GM19467 (cell line): ENCODE measurements around the gene TMEFF2.
A peak's percentile ranks its signal among the peaks of the same experiment; 100 is the strongest.

Source experiments
- ATAC-seq: cut with Tn5 transposase; IDR thresholded peaks from one replicate; pipeline ENCODE4 v1.9.1; 2021; ENCODE audit warnings: mild to moderate bottlenecking, moderate library complexity; ENCODE audit not compliant: unreplicated experiment

The TMEFF2 gene

GRCh38 chr2:192184349-192184748 is 10.4 kb downstream of the TMEFF2 start:
- no peak for ATAC-seq

GRCh38 chr2:192183296-192183695 is 11.4 kb downstream of the TMEFF2 start:
- ATAC-seq = no peak

GRCh38 chr2:192166946-192167345 is 27.8 kb downstream of the TMEFF2 start:
- ATAC-seq = no peak

- ATAC-seq = no peak
Observed at GRCh38 chr2:192165842-192166241, 28.9 kb downstream of the TMEFF2 start.

GRCh38 chr2:192162392-192163042 is 32.2 kb downstream of the TMEFF2 start:
- peak; percentile 78 for ATAC-seq

- ATAC-seq = no peak
Observed at GRCh38 chr2:192161656-192162290, 33.0 kb downstream of the TMEFF2 start.

- no peak for ATAC-seq
Observed at GRCh38 chr2:192159736-192160135, 35.0 kb downstream of the TMEFF2 start.

- no peak for ATAC-seq
Observed at GRCh38 chr2:192159208-192159607, 35.5 kb downstream of the TMEFF2 start.

GRCh38 chr2:192157776-192158175 is 37.0 kb downstream of the TMEFF2 start:
- ATAC-seq = no peak

- no peak for ATAC-seq
Observed at GRCh38 chr2:192155511-192156118, 39.1 kb downstream of the TMEFF2 start.

- ATAC-seq = no peak
Observed at GRCh38 chr2:192153561-192153960, 41.2 kb downstream of the TMEFF2 start.

GRCh38 chr2:192151853-192152252 is 42.9 kb downstream of the TMEFF2 start:
- ATAC-seq = no peak

- no peak for ATAC-seq
Observed at GRCh38 chr2:192150166-192150565, 44.6 kb downstream of the TMEFF2 start.

- no peak for ATAC-seq
Observed at GRCh38 chr2:192148620-192149321, 46.0 kb downstream of the TMEFF2 start.

GRCh38 chr2:192148241-192148619 is 46.5 kb downstream of the TMEFF2 start:
- ATAC-seq = no peak

GRCh38 chr2:192146069-192147015 is 48.4 kb downstream of the TMEFF2 start:
- no peak for ATAC-seq

GRCh38 chr2:192145496-192145895 is 49.2 kb downstream of the TMEFF2 start:
- no peak for ATAC-seq

GRCh38 chr2:192140236-192140839 is 54.4 kb downstream of the TMEFF2 start:
- no peak for ATAC-seq

GRCh38 chr2:192139813-192140212 is 54.9 kb downstream of the TMEFF2 start:
- no peak for ATAC-seq

- ATAC-seq = no peak
Observed at GRCh38 chr2:192137451-192137850, 57.3 kb downstream of the TMEFF2 start.
